CD4-positive, alpha-beta T cell (primary cell): ENCODE data around the gene GNG13. TPM values are rescaled to one million over a fixed set of nuclear protein-coding genes. Genes with fewer than 3 reads are reported as not detected.

Source experiments
- ATAC-seq: fragments of 200-7000 bp; cut with Tn5 transposase; one replicate; pipeline ENCODE4 v1.10.0; 2022; ENCODE audit warnings: mild to moderate bottlenecking; ENCODE audit not compliant: poor library complexity
- CTCF ChIA-PET: fragments of 350-600 bp; sonication (Branson Sonifier 250); formaldehyde crosslinking; loops from one replicate; lab custom pipeline; 2021; ENCODE audit warnings: antibody characterized with exemption, inconsistent platforms; lab: Charles Lee
- POLR2A ChIA-PET: fragments of 350-600 bp; sonication (Branson Sonifier 250); formaldehyde crosslinking; loops from one replicate; lab custom pipeline; 2021; ENCODE audit warnings: antibody characterized with exemption, inconsistent platforms; lab: Charles Lee
- DNase-seq, 14 experiments: peaks; one replicate each; pipeline ENCODE4 v3.0.0-alpha.2; 2013 to 2020; ENCODE audit warnings: mixed read lengths in 2 of 14
- H3K27ac ChIP-seq, 2 donors: one replicate each; pipeline versions ENCODE4 v1.5.1 to v1.7.0; 2013; ENCODE audit warnings: low read length in 2 of 2, low read depth in 1 of 2, mild to moderate bottlenecking in 1 of 2
- H3K27me3 ChIP-seq, 2 experiments: 1 replicate in 1 of 2; 2 replicates in 1 of 2; pipeline versions ENCODE4 v1.6.1 to v1.7.0; 2013; ENCODE audit warnings: low read length in 2 of 2, control low read depth in 1 of 2, mild to moderate bottlenecking in 1 of 2, moderate library complexity in 1 of 2; ENCODE audit not compliant: insufficient read depth in 2 of 2, control insufficient read depth in 1 of 2
- H3K36me3 ChIP-seq: one replicate; pipeline ENCODE4 v1.6.1; 2013; ENCODE audit warnings: low read length, control low read depth; ENCODE audit not compliant: insufficient read depth
- H3K4me1 ChIP-seq: one replicate; pipeline ENCODE4 v1.6.1; 2013; ENCODE audit warnings: low read length, control low read depth; ENCODE audit not compliant: insufficient read depth
- H3K4me3 ChIP-seq: one replicate; pipeline ENCODE4 v1.5.1; 2013; ENCODE audit warnings: mild to moderate bottlenecking, low read length, moderate library complexity
- H3K9me3 ChIP-seq, 2 experiments: 1 replicate in 1 of 2; 2 replicates in 1 of 2; pipeline versions ENCODE4 v1.6.1 to v1.7.0; 2013; ENCODE audit warnings: low read length in 2 of 2, mild to moderate bottlenecking in 2 of 2, control low read depth in 1 of 2, moderate library complexity in 1 of 2; ENCODE audit not compliant: control insufficient read depth in 1 of 2, insufficient read depth in 1 of 2
- H3K27ac Mint-ChIP-seq: one replicate; pipeline ENCODE4 v1.8.0; 2020; ENCODE audit warnings: mixed read lengths
- H3K27me3 Mint-ChIP-seq: one replicate; pipeline ENCODE4 v1.8.0; 2021; ENCODE audit warnings: mixed read lengths
- H3K36me3 Mint-ChIP-seq: one replicate; pipeline ENCODE4 v1.8.0; 2021; ENCODE audit warnings: low read depth, mixed read lengths
- H3K4me1 Mint-ChIP-seq: one replicate; pipeline ENCODE4 v1.8.0; 2021; ENCODE audit warnings: low read depth, mixed read lengths
- H3K4me3 Mint-ChIP-seq: one replicate; pipeline ENCODE4 v1.8.0; 2020; ENCODE audit warnings: mild to moderate bottlenecking, mixed read lengths
- H3K9me3 Mint-ChIP-seq: one replicate; pipeline ENCODE4 v1.8.0; 2020; ENCODE audit warnings: mixed read lengths
- CTCF ChIP-seq: fragments of 200-600 bp; IDR thresholded peaks from one replicate; pipeline ENCODE4 v1.8.0; 2022; ENCODE audit warnings: antibody characterized with exemption, mild to moderate bottlenecking
- intact Hi-C, 2 experiments: fragments of 100-400 bp; cut with DNase I in 1 of 2; cut with micrococcal nuclease in 1 of 2; formaldehyde crosslinking; loops; one replicate each; pipeline versions ENCODE4 v1.15.1 to v1.9.0; 2023 to 2025; cut with DNase I, micrococcal nuclease
- microRNA-seq: library from miRNA; unstranded; fragments of <30 nt; microRNA quantifications from one replicate; pipeline ENCODE4 v1.2.0, GENCODE V29; 2021; ENCODE audit warnings: borderline microRNAs expressed, borderline replicate concordance
- total RNA-seq, 174 experiments: library from RNA in 2 of 174; stranded (reverse) in 2 of 174; gene quantifications; one replicate each; pipeline ENCODE4 v1.2.3 and lab custom pipeline; 2021 to 2026

GNG13 gene
- total RNA-seq, 2 experiments from 2014 or later: not detected

- no peak for ATAC-seq
- CTCF ChIA-PET: no interaction called here
- no peak overlapping the region for H3K4me3 ChIP-seq
- POLR2A ChIA-PET: no interaction called here
- TF ChIP-seq CTCF: no peak
- intact Hi-C loops: no loop called here
- peak in 1 of 14 experiments; percentile 7 for DNase-seq
- no peaks in the 10 kb centered on the region for H3K36me3 ChIP-seq
- H3K9me3 ChIP-seq: no peaks in the 10 kb centered on the region
- peaks cover 7% of the 10 kb centered on the region for H3K4me1 ChIP-seq
- Mint-ChIP-seq H3K4me3 (no peak overlapping the region), H3K27me3 (peaks cover 5% of the 10 kb centered on the region), H3K36me3 (no peaks in the 10 kb centered on the region), H3K27ac (no peak overlapping the region), H3K4me1 (no peaks in the 10 kb centered on the region), H3K9me3 (no peaks in the 10 kb centered on the region)
- no peak overlapping the region for H3K27ac ChIP-seq
- no peaks in the 10 kb centered on the region for H3K27me3 ChIP-seq
Observed at GRCh38 chr16:751152-752006, 49.2 kb downstream of the GNG13 start.

- Mint-ChIP-seq H3K9me3 (no peaks in the 10 kb centered on the region), H3K27me3 (no peaks in the 10 kb centered on the region), H3K36me3 (no peaks in the 10 kb centered on the region), H3K4me3 (no peak overlapping the region), H3K27ac (no peak overlapping the region), H3K4me1 (no peaks in the 10 kb centered on the region)
- H3K27me3 ChIP-seq: no peaks in the 10 kb centered on the region
- no peak overlapping the region for H3K27ac ChIP-seq
- H3K4me3 ChIP-seq: no peak overlapping the region
- H3K4me1 ChIP-seq: peaks cover 7% of the 10 kb centered on the region
- H3K9me3 ChIP-seq: no peaks in the 10 kb centered on the region
- TF ChIP-seq CTCF: no peak
- intact Hi-C loops: no loop called here
- ATAC-seq (no peak), DNase-seq (peak in 1 of 14 experiments; percentile 4)
- no peaks in the 10 kb centered on the region for H3K36me3 ChIP-seq
- POLR2A ChIA-PET: no interaction called here
- CTCF ChIA-PET: no interaction called here
Observed at GRCh38 chr16:750485-750884, 50.0 kb downstream of the GNG13 start.

- Mint-ChIP-seq H3K36me3 (no peaks in the 10 kb centered on the region), H3K9me3 (no peaks in the 10 kb centered on the region), H3K4me3 (no peak overlapping the region), H3K27me3 (no peaks in the 10 kb centered on the region), H3K4me1 (no peaks in the 10 kb centered on the region), H3K27ac (no peak overlapping the region)
- no peak for DNase-seq
- no peaks in the 10 kb centered on the region for H3K27me3 ChIP-seq
- TF ChIP-seq CTCF: no peak
- H3K4me3 ChIP-seq: no peak overlapping the region
- no peak for ATAC-seq
- POLR2A ChIA-PET: no interaction called here
- no peak overlapping the region for H3K27ac ChIP-seq
- no peaks in the 10 kb centered on the region for H3K36me3 ChIP-seq
- H3K9me3 ChIP-seq: no peaks in the 10 kb centered on the region
- CTCF ChIA-PET: no interaction called here
- intact Hi-C loops: no loop called here
- H3K4me1 ChIP-seq: no peaks in the 10 kb centered on the region
Observed at GRCh38 chr16:749010-749409, 51.5 kb downstream of the GNG13 start.

Small RNAs within 50 kb of the gene (microRNA-seq; reads per million reads assigned to microRNA genes)
- gene MIR662: not detected

Other genes with a start within 250 kb of the GNG13 start
- not detected for gene PRR35, start 240.3 kb downstream of the GNG13 start, total RNA-seq
- under 1 TPM; 0.45 to 0.55 TPM for gene NHLRC4, start 233.7 kb downstream of the GNG13 start, total RNA-seq
- gene PIGQ, start 230.8 kb downstream of the GNG13 start, total RNA-seq: 10 to 100 TPM; 22.8 to 27.0 TPM
- 1 to 10 TPM; 8.9 to 9.5 TPM for gene RAB40C, start 210.7 kb downstream of the GNG13 start, total RNA-seq
- under 1 TPM; 0.64 to 0.99 TPM for gene WFIKKN1, start 169.7 kb downstream of the GNG13 start, total RNA-seq
- gene METTL26, start 164.4 kb downstream of the GNG13 start, total RNA-seq: 10 to 100 TPM; 39.5 to 39.6 TPM
- 10 to 100 TPM; 11.4 to 14.6 TPM for gene MCRIP2, start 158.9 kb downstream of the GNG13 start, total RNA-seq
- gene WDR90, start 151.4 kb downstream of the GNG13 start, total RNA-seq: 10 to 100 TPM in 1 of 2 experiments, 1 to 10 TPM in 1; 8.1 to 10.3 TPM
- 100 to 1,000 TPM; 202 to 209 TPM for gene RHOT2, start 132.6 kb downstream of the GNG13 start, total RNA-seq
- 1 to 10 TPM; 6.6 to 6.9 TPM for gene RHBDL1, start 125.1 kb downstream of the GNG13 start, total RNA-seq
- gene STUB1, start 120.3 kb downstream of the GNG13 start, total RNA-seq: 10 to 100 TPM; 46.9 to 53.9 TPM
- gene JMJD8, start 116.4 kb downstream of the GNG13 start, total RNA-seq: 10 to 100 TPM; 22.0 to 23.6 TPM
- gene WDR24, start 110.3 kb downstream of the GNG13 start, total RNA-seq: 10 to 100 TPM; 12.1 to 12.6 TPM
- gene FBXL16, start 94.9 kb downstream of the GNG13 start, total RNA-seq: 10 to 100 TPM; 11.0 to 11.7 TPM
- gene METRN, start 85.6 kb downstream of the GNG13 start, total RNA-seq: 1 to 10 TPM; 2.6 to 3.2 TPM
- gene ANTKMT, start 79.6 kb downstream of the GNG13 start, total RNA-seq: 1 to 10 TPM; 8.1 TPM
- 1 to 10 TPM; 1.2 to 2.7 TPM for gene CCDC78, start 74.3 kb downstream of the GNG13 start, total RNA-seq
- gene HAGHL, start 73.6 kb downstream of the GNG13 start, total RNA-seq: 1 to 10 TPM; 7.1 to 9.2 TPM
- gene CIAO3, start 59.7 kb downstream of the GNG13 start, total RNA-seq: 10 to 100 TPM; 33.3 to 38.2 TPM
- not detected for gene MSLN, start 40.0 kb downstream of the GNG13 start, total RNA-seq
- gene RPUSD1, start 12.4 kb downstream of the GNG13 start, total RNA-seq: 10 to 100 TPM; 12.8 to 15.0 TPM
- gene CHTF18, start 12.1 kb downstream of the GNG13 start, total RNA-seq: 10 to 100 TPM; 30.7 to 31.1 TPM
- gene LMF1, start 170.2 kb upstream of the GNG13 start, total RNA-seq: 10 to 100 TPM; 26.8 to 27.6 TPM
- 1 to 10 TPM; 1.4 to 2.3 TPM for gene SOX8, start 181.0 kb upstream of the GNG13 start, total RNA-seq